GM12878 (cell line): ENCODE data around the gene PRR22. TPM values are rescaled to one million over a fixed set of nuclear protein-coding genes. Genes with fewer than 3 reads are reported as not detected.
A peak's percentile ranks its signal among the peaks of the same experiment; 100 is the strongest.

Experiments used
- BCL11A ChIP-seq: IDR thresholded peaks from 2 replicates; pipeline ENCODE4 v1.6.1; 2011; ENCODE audit warnings: low read depth, low read length
- FOXM1 ChIP-seq: IDR thresholded peaks from 2 replicates; pipeline ENCODE4 v1.6.1; 2012; ENCODE audit warnings: low read depth, mild to moderate bottlenecking, inconsistent platforms, low read length, moderate library complexity
- HDAC6 ChIP-seq: fragments of 200-600 bp; sonication (generic); IDR thresholded peaks from one replicate; pipeline ENCODE4 v1.8.0; 2017; ENCODE audit warnings: antibody characterized with exemption; ENCODE audit not compliant: unreplicated experiment
- MTA2 ChIP-seq: fragments of 450-650 bp; IDR thresholded peaks from 2 replicates; pipeline ENCODE4 v1.6.1; 2016; ENCODE audit warnings: low read depth, mild to moderate bottlenecking, moderate library complexity
- MTA3 ChIP-seq: IDR thresholded peaks from 2 replicates; pipeline ENCODE4 v1.6.1; 2012; ENCODE audit warnings: low read length, inconsistent platforms, borderline replicate concordance
- NBN ChIP-seq: fragments of 450-650 bp; IDR thresholded peaks from 2 replicates; pipeline ENCODE4 v1.6.1; 2016
- RAD51 ChIP-seq: fragments of 450-650 bp; IDR thresholded peaks from 2 replicates; pipeline ENCODE4 v1.6.1; 2016; ENCODE audit warnings: moderate library complexity, mild to moderate bottlenecking, inconsistent platforms
- SPI1 ChIP-seq: IDR thresholded peaks from 2 replicates; pipeline ENCODE4 v1.6.1; 2011; ENCODE audit warnings: low read depth, mild to moderate bottlenecking, low read length, moderate library complexity, borderline replicate concordance; ENCODE audit not compliant: insufficient read depth
- SREBF1 ChIP-seq: IDR thresholded peaks from 2 replicates; pipeline ENCODE4 v1.6.1; 2012; ENCODE audit warnings: mild to moderate bottlenecking, low read length
- SUPT20H ChIP-seq: IDR thresholded peaks from 2 replicates; pipeline ENCODE4 v1.6.1; 2011; ENCODE audit warnings: low read depth, mild to moderate bottlenecking, low read length, moderate library complexity, borderline replicate concordance; ENCODE audit not compliant: control insufficient read depth
- polyA plus RNA-seq, 11 experiments: library from polyadenylated mRNA; depleted of rRNA in 4 of 11; unstranded in 6 of 11; stranded (reverse) in 5 of 11; fragments of >200 nt; fragmentation: Nextera tagmentation in 4 of 11; fragmentation: Illumina TruSeq in 1 of 11; extraction: Ambion mirVana in 4 of 11; extraction: Trizol in 1 of 11; gene quantifications; 1 replicate in 1 of 11; 2 replicates in 10 of 11; pipeline versions ENCODE4 v1.2.1 to v1.2.3, GENCODE V29; 2011 to 2016; ENCODE audit warnings: inconsistent platforms in 2 of 11, missing spikeins in 2 of 11, low read depth in 1 of 11
- total RNA-seq, 4 experiments: library from RNA; depleted of rRNA in 3 of 4; stranded (reverse); fragments of >200 nt in 3 of 4; fragmentation: Illumina TruSeq in 1 of 4; extraction: Trizol in 1 of 4; gene quantifications; 2 replicates each; pipeline versions ENCODE4 v1.2.1 to v1.2.3, GENCODE V29; 2013 to 2021
- TF ChIP-seq, protein P1 (sequence below): fragments of 450-650 bp; IDR thresholded peaks from 2 replicates; pipeline ENCODE4 v1.6.1; 2017; ENCODE audit warnings: mild to moderate bottlenecking, moderate library complexity
- TF ChIP-seq, protein P2 (sequence below): fragments of 450-650 bp; IDR thresholded peaks from 2 replicates; pipeline ENCODE4 v1.6.1; 2016; ENCODE audit warnings: mild to moderate bottlenecking
- TF ChIP-seq, protein P3 (sequence below): fragments of 450-650 bp; formaldehyde crosslinking; IDR thresholded peaks from 2 replicates; pipeline ENCODE4 v1.5.0; 2022; ENCODE audit warnings: mild to moderate bottlenecking, missing genetic modification characterization
- TF ChIP-seq, protein P4 (sequence below): IDR thresholded peaks from 2 replicates; pipeline ENCODE4 v1.6.1; 2012; ENCODE audit warnings: improper control_type of control experiment, low read depth, low read length; ENCODE audit not compliant: insufficient replicate concordance

Gene PRR22
- total and polyA plus RNA-seq, 10 of the 15 experiments (the other 5 are each of a cell fraction or from before 2014, with no cell fraction given): 0.31 to 4.4 (median 1.3) TPM; not detected in 2

DNA sequence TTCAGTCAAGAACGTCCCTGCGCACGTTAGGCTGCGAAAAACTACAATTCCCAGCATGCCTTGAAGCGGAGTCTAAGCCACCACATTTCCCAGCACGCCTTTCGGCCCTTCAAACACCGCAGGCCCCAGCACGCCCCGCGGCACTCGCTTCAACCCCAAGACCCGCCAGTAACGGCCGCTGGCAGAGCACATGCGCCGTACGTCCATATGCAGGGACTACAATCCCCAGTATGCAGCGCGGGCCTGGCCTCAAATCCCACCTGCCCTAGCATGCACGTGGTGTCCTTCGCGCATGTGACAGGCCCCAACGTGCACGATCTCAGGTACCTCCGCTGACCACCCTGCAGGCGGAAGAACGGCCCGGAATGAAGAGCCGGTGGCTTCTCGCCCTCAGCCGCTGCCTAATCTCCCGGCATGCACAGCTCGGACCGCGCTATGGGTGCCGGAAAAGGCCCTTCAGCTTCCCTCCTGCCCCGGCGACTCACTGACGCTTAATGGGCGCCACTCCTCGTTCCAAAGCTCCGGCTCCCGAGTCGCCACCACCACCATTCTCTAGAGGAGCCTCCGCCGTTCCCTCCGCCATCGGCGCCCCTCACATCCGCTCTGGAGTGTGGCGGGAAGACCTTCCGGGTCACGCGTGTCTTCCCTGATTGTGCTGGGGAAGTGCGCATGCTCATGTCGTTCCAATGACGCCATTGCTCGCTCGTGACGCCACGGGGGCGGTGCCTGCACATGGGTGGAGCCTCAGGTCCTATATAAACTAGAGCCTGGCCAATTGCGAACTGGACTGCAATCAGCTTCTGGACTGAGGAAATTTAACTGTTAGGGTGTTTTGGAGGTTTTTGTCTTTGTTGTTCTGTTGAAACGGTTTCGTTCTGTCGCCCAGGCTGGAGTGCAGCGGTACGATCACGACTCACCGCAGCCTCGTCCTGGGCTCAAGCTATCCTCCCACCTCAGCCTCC, 6.3 kb upstream of the PRR22 start, which contains the start of gene DUS3L (continued):
- TF ChIP-seq, protein P1, sequence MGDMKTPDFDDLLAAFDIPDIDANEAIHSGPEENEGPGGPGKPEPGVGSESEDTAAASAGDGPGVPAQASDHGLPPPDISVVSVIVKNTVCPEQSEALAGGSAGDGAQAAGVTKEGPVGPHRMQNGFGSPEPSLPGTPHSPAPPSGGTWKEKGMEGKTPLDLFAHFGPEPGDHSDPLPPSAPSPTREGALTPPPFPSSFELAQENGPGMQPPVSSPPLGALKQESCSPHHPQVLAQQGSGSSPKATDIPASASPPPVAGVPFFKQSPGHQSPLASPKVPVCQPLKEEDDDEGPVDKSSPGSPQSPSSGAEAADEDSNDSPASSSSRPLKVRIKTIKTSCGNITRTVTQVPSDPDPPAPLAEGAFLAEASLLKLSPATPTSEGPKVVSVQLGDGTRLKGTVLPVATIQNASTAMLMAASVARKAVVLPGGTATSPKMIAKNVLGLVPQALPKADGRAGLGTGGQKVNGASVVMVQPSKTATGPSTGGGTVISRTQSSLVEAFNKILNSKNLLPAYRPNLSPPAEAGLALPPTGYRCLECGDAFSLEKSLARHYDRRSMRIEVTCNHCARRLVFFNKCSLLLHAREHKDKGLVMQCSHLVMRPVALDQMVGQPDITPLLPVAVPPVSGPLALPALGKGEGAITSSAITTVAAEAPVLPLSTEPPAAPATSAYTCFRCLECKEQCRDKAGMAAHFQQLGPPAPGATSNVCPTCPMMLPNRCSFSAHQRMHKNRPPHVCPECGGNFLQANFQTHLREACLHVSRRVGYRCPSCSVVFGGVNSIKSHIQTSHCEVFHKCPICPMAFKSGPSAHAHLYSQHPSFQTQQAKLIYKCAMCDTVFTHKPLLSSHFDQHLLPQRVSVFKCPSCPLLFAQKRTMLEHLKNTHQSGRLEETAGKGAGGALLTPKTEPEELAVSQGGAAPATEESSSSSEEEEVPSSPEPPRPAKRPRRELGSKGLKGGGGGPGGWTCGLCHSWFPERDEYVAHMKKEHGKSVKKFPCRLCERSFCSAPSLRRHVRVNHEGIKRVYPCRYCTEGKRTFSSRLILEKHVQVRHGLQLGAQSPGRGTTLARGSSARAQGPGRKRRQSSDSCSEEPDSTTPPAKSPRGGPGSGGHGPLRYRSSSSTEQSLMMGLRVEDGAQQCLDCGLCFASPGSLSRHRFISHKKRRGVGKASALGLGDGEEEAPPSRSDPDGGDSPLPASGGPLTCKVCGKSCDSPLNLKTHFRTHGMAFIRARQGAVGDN: peak; percentile 91
- TF ChIP-seq SUPT20H (no peak), NBN (peak; percentile 98), SREBF1 (peak; percentile 72; the same call in 1 of the 2 replicates), SPI1 (no peak), MTA3 (no peak), MTA2 (peak; percentile 89), BCL11A (no peak), HDAC6 (no peak), RAD51 (peak; percentile 99), FOXM1 (no peak)
- TF ChIP-seq, protein P2, sequence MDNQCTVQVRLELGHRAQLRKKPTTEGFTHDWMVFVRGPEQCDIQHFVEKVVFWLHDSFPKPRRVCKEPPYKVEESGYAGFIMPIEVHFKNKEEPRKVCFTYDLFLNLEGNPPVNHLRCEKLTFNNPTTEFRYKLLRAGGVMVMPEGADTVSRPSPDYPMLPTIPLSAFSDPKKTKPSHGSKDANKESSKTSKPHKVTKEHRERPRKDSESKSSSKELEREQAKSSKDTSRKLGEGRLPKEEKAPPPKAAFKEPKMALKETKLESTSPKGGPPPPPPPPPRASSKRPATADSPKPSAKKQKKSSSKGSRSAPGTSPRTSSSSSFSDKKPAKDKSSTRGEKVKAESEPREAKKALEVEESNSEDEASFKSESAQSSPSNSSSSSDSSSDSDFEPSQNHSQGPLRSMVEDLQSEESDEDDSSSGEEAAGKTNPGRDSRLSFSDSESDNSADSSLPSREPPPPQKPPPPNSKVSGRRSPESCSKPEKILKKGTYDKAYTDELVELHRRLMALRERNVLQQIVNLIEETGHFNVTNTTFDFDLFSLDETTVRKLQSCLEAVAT: peak; percentile 98
- TF ChIP-seq, protein P3, sequence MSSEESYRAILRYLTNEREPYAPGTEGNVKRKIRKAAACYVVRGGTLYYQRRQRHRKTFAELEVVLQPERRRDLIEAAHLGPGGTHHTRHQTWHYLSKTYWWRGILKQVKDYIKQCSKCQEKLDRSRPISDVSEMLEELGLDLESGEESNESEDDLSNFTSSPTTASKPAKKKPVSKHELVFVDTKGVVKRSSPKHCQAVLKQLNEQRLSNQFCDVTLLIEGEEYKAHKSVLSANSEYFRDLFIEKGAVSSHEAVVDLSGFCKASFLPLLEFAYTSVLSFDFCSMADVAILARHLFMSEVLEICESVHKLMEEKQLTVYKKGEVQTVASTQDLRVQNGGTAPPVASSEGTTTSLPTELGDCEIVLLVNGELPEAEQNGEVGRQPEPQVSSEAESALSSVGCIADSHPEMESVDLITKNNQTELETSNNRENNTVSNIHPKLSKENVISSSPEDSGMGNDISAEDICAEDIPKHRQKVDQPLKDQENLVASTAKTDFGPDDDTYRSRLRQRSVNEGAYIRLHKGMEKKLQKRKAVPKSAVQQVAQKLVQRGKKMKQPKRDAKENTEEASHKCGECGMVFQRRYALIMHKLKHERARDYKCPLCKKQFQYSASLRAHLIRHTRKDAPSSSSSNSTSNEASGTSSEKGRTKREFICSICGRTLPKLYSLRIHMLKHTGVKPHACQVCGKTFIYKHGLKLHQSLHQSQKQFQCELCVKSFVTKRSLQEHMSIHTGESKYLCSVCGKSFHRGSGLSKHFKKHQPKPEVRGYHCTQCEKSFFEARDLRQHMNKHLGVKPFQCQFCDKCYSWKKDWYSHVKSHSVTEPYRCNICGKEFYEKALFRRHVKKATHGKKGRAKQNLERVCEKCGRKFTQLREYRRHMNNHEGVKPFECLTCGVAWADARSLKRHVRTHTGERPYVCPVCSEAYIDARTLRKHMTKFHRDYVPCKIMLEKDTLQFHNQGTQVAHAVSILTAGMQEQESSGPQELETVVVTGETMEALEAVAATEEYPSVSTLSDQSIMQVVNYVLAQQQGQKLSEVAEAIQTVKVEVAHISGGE: peak; percentile 53; the same call in 1 of the 2 replicates
- TF ChIP-seq, protein P4, sequence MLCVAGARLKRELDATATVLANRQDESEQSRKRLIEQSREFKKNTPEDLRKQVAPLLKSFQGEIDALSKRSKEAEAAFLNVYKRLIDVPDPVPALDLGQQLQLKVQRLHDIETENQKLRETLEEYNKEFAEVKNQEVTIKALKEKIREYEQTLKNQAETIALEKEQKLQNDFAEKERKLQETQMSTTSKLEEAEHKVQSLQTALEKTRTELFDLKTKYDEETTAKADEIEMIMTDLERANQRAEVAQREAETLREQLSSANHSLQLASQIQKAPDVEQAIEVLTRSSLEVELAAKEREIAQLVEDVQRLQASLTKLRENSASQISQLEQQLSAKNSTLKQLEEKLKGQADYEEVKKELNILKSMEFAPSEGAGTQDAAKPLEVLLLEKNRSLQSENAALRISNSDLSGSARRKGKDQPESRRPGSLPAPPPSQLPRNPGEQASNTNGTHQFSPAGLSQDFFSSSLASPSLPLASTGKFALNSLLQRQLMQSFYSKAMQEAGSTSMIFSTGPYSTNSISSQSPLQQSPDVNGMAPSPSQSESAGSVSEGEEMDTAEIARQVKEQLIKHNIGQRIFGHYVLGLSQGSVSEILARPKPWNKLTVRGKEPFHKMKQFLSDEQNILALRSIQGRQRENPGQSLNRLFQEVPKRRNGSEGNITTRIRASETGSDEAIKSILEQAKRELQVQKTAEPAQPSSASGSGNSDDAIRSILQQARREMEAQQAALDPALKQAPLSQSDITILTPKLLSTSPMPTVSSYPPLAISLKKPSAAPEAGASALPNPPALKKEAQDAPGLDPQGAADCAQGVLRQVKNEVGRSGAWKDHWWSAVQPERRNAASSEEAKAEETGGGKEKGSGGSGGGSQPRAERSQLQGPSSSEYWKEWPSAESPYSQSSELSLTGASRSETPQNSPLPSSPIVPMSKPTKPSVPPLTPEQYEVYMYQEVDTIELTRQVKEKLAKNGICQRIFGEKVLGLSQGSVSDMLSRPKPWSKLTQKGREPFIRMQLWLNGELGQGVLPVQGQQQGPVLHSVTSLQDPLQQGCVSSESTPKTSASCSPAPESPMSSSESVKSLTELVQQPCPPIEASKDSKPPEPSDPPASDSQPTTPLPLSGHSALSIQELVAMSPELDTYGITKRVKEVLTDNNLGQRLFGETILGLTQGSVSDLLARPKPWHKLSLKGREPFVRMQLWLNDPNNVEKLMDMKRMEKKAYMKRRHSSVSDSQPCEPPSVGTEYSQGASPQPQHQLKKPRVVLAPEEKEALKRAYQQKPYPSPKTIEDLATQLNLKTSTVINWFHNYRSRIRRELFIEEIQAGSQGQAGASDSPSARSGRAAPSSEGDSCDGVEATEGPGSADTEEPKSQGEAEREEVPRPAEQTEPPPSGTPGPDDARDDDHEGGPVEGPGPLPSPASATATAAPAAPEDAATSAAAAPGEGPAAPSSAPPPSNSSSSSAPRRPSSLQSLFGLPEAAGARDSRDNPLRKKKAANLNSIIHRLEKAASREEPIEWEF: no peak
